ENCODE results near the gene TARDBP. TPM values are rescaled to one million over a fixed set of nuclear protein-coding genes. Genes with fewer than 3 reads are reported as not detected.
"Not testable (repeated sequence)": the region's sequence is repeated elsewhere in the genome, so short reads cannot be mapped to it uniquely, and the experiment has no call there.

Gene TARDBP
- total RNA-seq, 1 experiment from 2014 or later = 106 TPM

- DNase-seq (ENCODE audit: low read depth) = peak; percentile 89
Observed at GRCh38 chr1:11059968-11060830, 47.7 kb downstream of the TARDBP start, which contains the start of gene SRM. Gene SRM, minus strand, starts transcription at chr1:11060018. Its CDS starts 75 bp downstream, at chr1:11059943.

GRCh38 chr1:11061652-11062365 is 49.4 kb downstream of the TARDBP start:
- no peak for DNase-seq (ENCODE audit: low read depth)

- DNase-seq (ENCODE audit: low read depth) = peak; percentile 95
Observed at GRCh38 chr1:11062965-11063401, 50.5 kb downstream of the TARDBP start.

- peak; percentile 29 for DNase-seq (ENCODE audit: low read depth)
Observed at GRCh38 chr1:11063937-11064537, 51.6 kb downstream of the TARDBP start.

- DNase-seq (ENCODE audit: low read depth) = no peak
Observed at GRCh38 chr1:11064942-11065341, 52.5 kb downstream of the TARDBP start.

GRCh38 chr1:11065796-11066195 is 53.3 kb downstream of the TARDBP start:
- DNase-seq (ENCODE audit: low read depth) = no peak

GRCh38 chr1:11067716-11068599 is 55.5 kb downstream of the TARDBP start:
- DNase-seq (ENCODE audit: low read depth) = no peak

- DNase-seq (ENCODE audit: low read depth) = no peak
Observed at GRCh38 chr1:11068600-11069473, 56.4 kb downstream of the TARDBP start.

GRCh38 chr1:11070876-11071275 is 58.4 kb downstream of the TARDBP start:
- no peak for DNase-seq (ENCODE audit: low read depth)

- DNase-seq (ENCODE audit: low read depth) = no peak
Observed at GRCh38 chr1:11071463-11072215, 59.2 kb downstream of the TARDBP start.

GRCh38 chr1:11072216-11072917 is 59.9 kb downstream of the TARDBP start:
- DNase-seq (ENCODE audit: low read depth) = no peak

- DNase-seq (ENCODE audit: low read depth) = not testable (repeated sequence)
Observed at GRCh38 chr1:11073398-11073797, 60.9 kb downstream of the TARDBP start.

Other genes starting within 250 kb of the TARDBP start
- gene CASZ1, start 216.0 kb upstream of the TARDBP start, total RNA-seq (2014; rRNA removed; shearing (Covaris generic)) = 1.8 and 6.0 TPM in 2 replicates
- gene MASP2, start 34.6 kb downstream of the TARDBP start, total RNA-seq (2014; rRNA removed; shearing (Covaris generic)) = not detected in 2 replicates
- gene SRM, start 47.4 kb downstream of the TARDBP start, total RNA-seq (2014; rRNA removed; shearing (Covaris generic)) = 26.0 and 83.2 TPM in 2 replicates
- gene EXOSC10, start 87.2 kb downstream of the TARDBP start, total RNA-seq (2014; rRNA removed; shearing (Covaris generic)) = 57.0 and 68.4 TPM in 2 replicates
- 0.12 and 0.22 TPM in 2 replicates for gene ANGPTL7, start 176.7 kb downstream of the TARDBP start, total RNA-seq (2014; rRNA removed; shearing (Covaris generic))
- 27.6 and 46.6 TPM in 2 replicates for gene MTOR, start 249.9 kb downstream of the TARDBP start, total RNA-seq (2014; rRNA removed; shearing (Covaris generic))